ENCODE measurements around the gene WIPF1. TPM values are rescaled to one million over a fixed set of nuclear protein-coding genes. Genes with fewer than 3 reads are reported as not detected.
A peak's percentile ranks its signal among the peaks of the same experiment; 100 is the strongest.

WIPF1 gene
- total RNA-seq, 1 donor from 2014 or later, result 20.4 TPM

DNA sequence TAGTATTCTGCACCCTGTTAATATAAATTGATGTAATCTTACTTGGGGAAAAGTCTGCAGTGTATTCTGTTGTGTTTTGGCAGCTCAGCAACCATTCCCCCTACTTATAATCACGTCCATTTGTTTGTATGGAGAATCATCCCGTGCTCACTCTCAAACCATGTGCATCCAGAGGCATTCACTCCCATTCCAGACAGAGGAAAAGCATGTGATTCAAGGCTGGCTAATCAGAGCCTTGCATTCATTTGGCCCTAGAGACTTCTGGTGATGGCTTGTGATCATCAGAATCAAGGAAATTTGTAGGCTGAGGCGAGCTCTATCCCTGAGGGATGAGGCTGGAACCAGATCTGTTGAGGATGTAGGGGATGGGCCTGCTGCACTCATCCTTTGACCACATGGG lies 5.1 kb upstream of the WIPF1 start:
- no peaks in the 10 kb centered on the region for H3K36me3 ChIP-seq
- no peak for DNase-seq (ENCODE audit: extremely low spot score in 2 of 2)
- H3K27me3 ChIP-seq, result no peaks in the 10 kb centered on the region
- H3K4me3 ChIP-seq, result no peak overlapping the region
- intact Hi-C loops (cut with DNase I), result no loop called here
- TF ChIP-seq POLR2A (IDR thresholded peaks at IDR 0.05) (no peak), POLR2AphosphoS5 (IDR thresholded peaks at IDR 0.05; ENCODE audit: insufficient read depth in 1 of 2, low read depth in 1 of 2) (no peak)
- TF ChIP-seq, protein P1, sequence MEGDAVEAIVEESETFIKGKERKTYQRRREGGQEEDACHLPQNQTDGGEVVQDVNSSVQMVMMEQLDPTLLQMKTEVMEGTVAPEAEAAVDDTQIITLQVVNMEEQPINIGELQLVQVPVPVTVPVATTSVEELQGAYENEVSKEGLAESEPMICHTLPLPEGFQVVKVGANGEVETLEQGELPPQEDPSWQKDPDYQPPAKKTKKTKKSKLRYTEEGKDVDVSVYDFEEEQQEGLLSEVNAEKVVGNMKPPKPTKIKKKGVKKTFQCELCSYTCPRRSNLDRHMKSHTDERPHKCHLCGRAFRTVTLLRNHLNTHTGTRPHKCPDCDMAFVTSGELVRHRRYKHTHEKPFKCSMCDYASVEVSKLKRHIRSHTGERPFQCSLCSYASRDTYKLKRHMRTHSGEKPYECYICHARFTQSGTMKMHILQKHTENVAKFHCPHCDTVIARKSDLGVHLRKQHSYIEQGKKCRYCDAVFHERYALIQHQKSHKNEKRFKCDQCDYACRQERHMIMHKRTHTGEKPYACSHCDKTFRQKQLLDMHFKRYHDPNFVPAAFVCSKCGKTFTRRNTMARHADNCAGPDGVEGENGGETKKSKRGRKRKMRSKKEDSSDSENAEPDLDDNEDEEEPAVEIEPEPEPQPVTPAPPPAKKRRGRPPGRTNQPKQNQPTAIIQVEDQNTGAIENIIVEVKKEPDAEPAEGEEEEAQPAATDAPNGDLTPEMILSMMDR (IDR thresholded peaks at IDR 0.05), result no peak
- H3K27ac ChIP-seq, result no peak overlapping the region
- peaks cover 62% of the 10 kb centered on the region for H3K4me1 ChIP-seq
- H3K9me3 ChIP-seq, result no peaks in the 10 kb centered on the region

DNA sequence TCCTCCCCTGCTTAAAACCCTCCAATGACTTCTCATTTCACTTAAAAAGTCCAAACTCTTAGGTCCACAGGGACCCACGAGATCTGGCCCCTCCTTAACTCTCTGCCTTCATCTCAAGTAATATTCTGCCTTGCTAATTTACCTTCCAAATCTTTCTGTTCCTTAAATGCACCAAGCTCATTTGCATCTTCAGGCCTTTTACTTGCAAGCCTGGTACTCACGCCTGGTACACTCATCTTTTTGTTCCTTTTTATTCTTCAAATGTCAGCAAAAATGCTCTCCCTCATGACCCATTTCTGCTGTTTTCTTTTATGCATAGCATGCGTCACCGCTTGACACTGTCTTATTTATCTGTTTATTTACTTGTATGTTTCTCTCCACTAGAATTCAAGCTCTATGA lies 2.7 kb upstream of the WIPF1 start:
- Histone ChIP-seq H3K27me3 (no peaks in the 10 kb centered on the region), H3K36me3 (no peaks in the 10 kb centered on the region), H3K27ac (no peak overlapping the region), H3K4me3 (no peak overlapping the region), H3K4me1 (peaks cover 39% of the 10 kb centered on the region), H3K9me3 (no peaks in the 10 kb centered on the region)
- TF ChIP-seq POLR2AphosphoS5 (IDR thresholded peaks at IDR 0.05; ENCODE audit: insufficient read depth in 1 of 2, low read depth in 1 of 2), result no peak
- intact Hi-C loops (cut with DNase I), result no loop called here
- no peak for DNase-seq (ENCODE audit: extremely low spot score in 2 of 2)

DNA sequence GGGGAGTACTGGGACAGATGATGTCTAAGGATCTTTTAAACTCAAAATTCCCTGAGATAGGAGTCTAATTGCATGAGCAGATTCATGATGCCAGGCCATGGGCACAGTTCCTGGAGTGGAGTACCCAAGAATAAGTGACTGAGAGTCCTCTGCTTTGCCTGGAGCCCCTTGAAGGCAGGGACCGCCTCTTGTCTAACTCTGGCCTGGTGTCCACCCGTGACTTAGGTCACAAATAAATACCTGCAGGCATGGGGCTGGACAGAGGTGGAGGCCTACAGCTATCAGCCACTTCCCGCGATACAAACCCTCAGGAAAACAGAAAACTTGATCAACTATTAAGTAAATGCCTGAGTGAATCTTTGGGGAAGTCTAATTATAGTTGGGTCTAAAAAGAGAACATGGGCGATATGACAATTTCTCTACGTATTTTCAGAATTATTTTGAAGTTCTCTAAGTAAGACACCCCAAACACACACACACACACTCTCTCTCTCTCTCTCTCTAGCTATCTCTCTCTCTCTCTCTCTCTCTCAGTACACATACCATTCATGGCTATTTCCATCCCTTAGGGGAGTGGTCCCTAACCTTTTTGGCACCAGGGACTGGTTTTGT lies 1.8 kb upstream of the WIPF1 start:
- Histone ChIP-seq H3K4me3 (no peak overlapping the region), H3K27ac (peak overlapping the region; percentile 29), H3K27me3 (no peaks in the 10 kb centered on the region), H3K4me1 (peaks cover 41% of the 10 kb centered on the region), H3K9me3 (no peaks in the 10 kb centered on the region), H3K36me3 (no peaks in the 10 kb centered on the region)
- DNase-seq (ENCODE audit: extremely low spot score in 2 of 2), result no peak
- no peak for TF ChIP-seq POLR2AphosphoS5 (IDR thresholded peaks at IDR 0.05; ENCODE audit: insufficient read depth in 1 of 2, low read depth in 1 of 2)
- intact Hi-C loops (cut with DNase I), result no loop called here

DNA sequence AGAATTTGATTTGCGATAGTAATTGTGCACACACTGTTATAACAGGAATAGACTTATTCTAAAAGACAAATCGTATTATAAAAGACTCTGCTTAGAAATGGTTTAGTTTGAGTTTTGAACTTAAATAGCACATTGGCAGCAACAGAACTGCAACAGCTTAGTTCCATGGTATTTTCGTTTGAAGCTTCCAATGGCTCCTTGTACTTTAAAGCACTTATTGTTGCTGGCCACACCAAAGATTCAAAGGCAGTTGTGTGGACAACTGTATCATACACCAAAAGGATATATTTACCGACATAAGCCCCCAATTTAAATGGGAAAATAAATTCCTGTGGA lies 627 bp downstream of the WIPF1 start:
- Histone ChIP-seq H3K4me1 (peaks cover 36% of the 10 kb centered on the region), H3K4me3 (peak overlapping the region; percentile 17 to 28), H3K36me3 (no peaks in the 10 kb centered on the region), H3K27me3 (no peaks in the 10 kb centered on the region), H3K27ac (peak overlapping the region; percentile 39), H3K9me3 (no peaks in the 10 kb centered on the region)
- intact Hi-C loops (cut with DNase I), result no loop called here
- TF ChIP-seq, protein P1 (IDR thresholded peaks at IDR 0.05), result no peak
- TF ChIP-seq POLR2A (IDR thresholded peaks at IDR 0.05) (no peak), POLR2AphosphoS5 (IDR thresholded peaks at IDR 0.05; ENCODE audit: insufficient read depth in 1 of 2, low read depth in 1 of 2) (no peak)
- no peak for DNase-seq (ENCODE audit: extremely low spot score in 2 of 2)

DNA sequence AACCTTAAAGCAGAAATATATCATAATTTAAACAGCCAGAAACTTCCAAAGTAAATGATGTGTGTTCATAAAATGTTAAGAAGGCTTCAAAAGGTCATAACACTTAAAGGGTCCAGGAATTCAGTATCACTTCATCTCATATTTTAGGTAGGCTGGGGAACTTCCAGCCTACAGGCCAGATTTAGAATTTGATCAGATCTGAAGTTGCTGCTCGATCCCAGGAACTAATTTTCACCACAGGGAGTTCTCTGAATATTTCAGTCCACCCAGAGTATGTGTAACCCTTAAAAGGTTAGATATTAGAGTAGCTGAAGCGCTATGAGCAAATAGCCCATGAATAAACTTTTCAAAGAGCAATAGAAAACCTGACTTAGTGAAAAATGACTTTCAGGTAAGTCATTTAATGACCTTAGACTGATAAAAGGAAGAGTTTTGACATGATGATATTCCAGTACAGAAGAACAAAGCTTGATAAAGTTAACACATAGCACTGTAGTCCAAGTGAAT lies 1.7 kb downstream of the WIPF1 start:
- TF ChIP-seq POLR2AphosphoS5 (IDR thresholded peaks at IDR 0.05; ENCODE audit: insufficient read depth in 1 of 2, low read depth in 1 of 2) (no peak), POLR2A (IDR thresholded peaks at IDR 0.05) (no peak)
- TF ChIP-seq, protein P1 (IDR thresholded peaks at IDR 0.05), result no peak

DNA sequence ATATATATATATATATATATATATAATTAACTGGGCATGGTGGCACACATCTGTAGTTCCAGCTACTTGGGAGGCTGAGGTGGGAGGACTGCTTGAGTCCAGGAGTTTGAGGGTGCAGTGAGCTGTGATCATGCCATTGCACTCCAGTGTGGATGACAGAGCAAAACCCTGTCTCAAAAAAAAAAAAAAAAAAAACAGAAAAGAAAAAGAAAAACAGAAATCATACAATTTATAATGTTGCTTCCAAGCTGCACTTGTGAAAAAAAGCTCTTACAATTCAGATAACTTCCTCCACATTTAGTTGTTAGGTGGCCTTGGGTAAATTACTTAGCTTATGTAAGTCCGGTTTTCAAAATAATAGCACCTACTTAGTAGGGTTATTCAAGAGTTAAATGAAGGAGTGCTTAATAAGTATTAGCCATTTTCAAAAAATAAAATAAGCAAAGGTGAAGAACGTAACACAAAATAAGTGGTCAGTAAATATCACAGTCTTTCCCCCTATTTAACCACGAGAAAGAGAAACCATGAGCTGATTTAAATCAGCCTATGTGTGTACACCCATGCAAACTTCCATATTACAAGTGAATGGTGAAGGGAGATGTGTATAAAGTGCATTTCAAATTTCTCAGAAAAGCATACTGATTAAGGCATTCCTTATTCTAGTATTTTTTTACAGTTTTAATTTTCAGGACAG lies 2.3 kb downstream of the WIPF1 start:
- Histone ChIP-seq H3K36me3 (no peaks in the 10 kb centered on the region), H3K9me3 (no peaks in the 10 kb centered on the region), H3K27ac (peak overlapping the region; percentile 55), H3K27me3 (no peaks in the 10 kb centered on the region), H3K4me1 (peaks cover 35% of the 10 kb centered on the region), H3K4me3 (peak overlapping the region; percentile 10 to 17)
- intact Hi-C loops (cut with DNase I), result no loop called here
- TF ChIP-seq POLR2A (IDR thresholded peaks at IDR 0.05), result no peak
- TF ChIP-seq POLR2AphosphoS5 (IDR thresholded peaks at IDR 0.05; ENCODE audit: insufficient read depth in 1 of 2, low read depth in 1 of 2), result no peak
- TF ChIP-seq, protein P1 (IDR thresholded peaks at IDR 0.05), result no peak
- no peak for DNase-seq (ENCODE audit: extremely low spot score in 2 of 2)

More for the DNA sequence above, 1.7 kb downstream of the WIPF1 start:
- Histone ChIP-seq H3K27ac (peak overlapping the region; percentile 55), H3K4me1 (peaks cover 36% of the 10 kb centered on the region), H3K4me3 (peak overlapping the region; percentile 10 to 17), H3K9me3 (no peaks in the 10 kb centered on the region), H3K36me3 (no peaks in the 10 kb centered on the region), H3K27me3 (no peaks in the 10 kb centered on the region)
- intact Hi-C loops (cut with DNase I), result no loop called here
- DNase-seq (ENCODE audit: extremely low spot score in 2 of 2), result no peak
